H9 (cell line): ENCODE results near the gene CHMP2A. TPM values are rescaled to one million over a fixed set of nuclear protein-coding genes. Genes with fewer than 3 reads are reported as not detected.

Source experiments
- DNase-seq: peaks from one replicate; pipeline ENCODE4 v3.0.0-alpha.2; 2017
- H2AFZ ChIP-seq: one replicate; pipeline ENCODE4 v1.6.1; 2013; ENCODE audit warnings: mild to moderate bottlenecking, low read length, control low read depth, moderate library complexity
- H2AK5ac ChIP-seq: 2 replicates; pipeline ENCODE4 v1.6.1; 2013; ENCODE audit warnings: low read length, control low read depth, mixed read lengths; ENCODE audit not compliant: insufficient read length
- H2BK120ac ChIP-seq: one replicate; pipeline ENCODE4 v1.6.1; 2013; ENCODE audit warnings: low read depth, mild to moderate bottlenecking, low read length, control low read depth, inconsistent platforms; ENCODE audit not compliant: poor library complexity, severe bottlenecking
- H2BK12ac ChIP-seq: 2 replicates; pipeline ENCODE4 v1.6.1; 2013; ENCODE audit warnings: low read length, control low read depth, mixed read lengths, low read depth; ENCODE audit not compliant: insufficient read length
- H2BK15ac ChIP-seq: 2 replicates; pipeline ENCODE4 v1.6.1; 2013; ENCODE audit warnings: low read depth, low read length, control low read depth
- H2BK20ac ChIP-seq: one replicate; pipeline ENCODE4 v1.6.1; 2013; ENCODE audit warnings: low read depth, mild to moderate bottlenecking, low read length, control low read depth, inconsistent platforms; ENCODE audit not compliant: poor library complexity, severe bottlenecking
- H2BK5ac ChIP-seq: 2 replicates; pipeline ENCODE4 v1.6.1; 2013; ENCODE audit warnings: low read length, control low read depth, mixed read lengths; ENCODE audit not compliant: insufficient read length
- H3K14ac ChIP-seq: 2 replicates; pipeline ENCODE4 v1.6.1; 2013; ENCODE audit warnings: low read length, control low read depth; ENCODE audit not compliant: insufficient read depth
- H3K18ac ChIP-seq: 2 replicates; pipeline ENCODE4 v1.6.1; 2013; ENCODE audit warnings: low read depth, mild to moderate bottlenecking, mixed read lengths, low read length, control low read depth; ENCODE audit not compliant: insufficient read length
- H3K23ac ChIP-seq: 2 replicates; pipeline ENCODE4 v1.6.1; 2013; ENCODE audit warnings: low read length, control low read depth, mixed read lengths, low read depth; ENCODE audit not compliant: insufficient read length
- H3K23me2 ChIP-seq: 2 replicates; pipeline ENCODE4 v1.6.1; 2013; ENCODE audit warnings: low read depth, mild to moderate bottlenecking, mixed read lengths, low read length, control low read depth; ENCODE audit not compliant: insufficient read length, poor library complexity, severe bottlenecking
- H3K27ac ChIP-seq: 2 replicates; pipeline ENCODE4 v1.5.1; 2013; ENCODE audit warnings: low read length, control low read depth, mixed read lengths, low read depth; ENCODE audit not compliant: insufficient read length
- H3K27me3 ChIP-seq: 2 replicates; pipeline ENCODE4 v1.6.1; 2013; ENCODE audit warnings: low read length, control low read depth, inconsistent platforms; ENCODE audit not compliant: insufficient read depth
- H3K4ac ChIP-seq: 2 replicates; pipeline ENCODE4 v1.6.1; 2013; ENCODE audit warnings: low read depth, mild to moderate bottlenecking, control low read depth, inconsistent platforms, low read length, moderate library complexity
- H3K4me1 ChIP-seq: 2 replicates; pipeline ENCODE4 v1.6.1; 2013; ENCODE audit warnings: low read length, control low read depth, inconsistent platforms; ENCODE audit not compliant: insufficient read depth
- H3K4me2 ChIP-seq: 2 replicates; pipeline ENCODE4 v1.6.1; 2013; ENCODE audit warnings: low read length, control low read depth, mixed read lengths; ENCODE audit not compliant: insufficient read length, insufficient read depth
- H3K56ac ChIP-seq: 2 replicates; pipeline ENCODE4 v1.6.1; 2013; ENCODE audit warnings: low read depth, mild to moderate bottlenecking, mixed read lengths, low read length, control low read depth; ENCODE audit not compliant: insufficient read length
- H3K79me1 ChIP-seq: 2 replicates; pipeline ENCODE4 v1.6.1; 2013; ENCODE audit warnings: low read depth, mild to moderate bottlenecking, moderate library complexity, low read length, control low read depth, inconsistent platforms; ENCODE audit not compliant: insufficient read depth, poor library complexity, severe bottlenecking
- H3K79me2 ChIP-seq: 2 replicates; pipeline ENCODE4 v1.6.1; 2013; ENCODE audit warnings: low read length, control low read depth, inconsistent platforms; ENCODE audit not compliant: insufficient read depth
- H3K9ac ChIP-seq: 2 replicates; pipeline ENCODE4 v1.6.1; 2013; ENCODE audit warnings: low read length, control low read depth, mixed read lengths; ENCODE audit not compliant: insufficient read length; ENCODE audit errors: extremely low read depth
- H3K9me3 ChIP-seq: one replicate; pipeline ENCODE4 v1.6.1; 2013; ENCODE audit warnings: low read depth, low read length, inconsistent platforms; ENCODE audit not compliant: control insufficient read depth
- H3T11ph ChIP-seq: one replicate; pipeline ENCODE4 v1.6.1; 2013; ENCODE audit warnings: mild to moderate bottlenecking, low read length, control low read depth, inconsistent platforms
- H4K20me1 ChIP-seq: one replicate; pipeline ENCODE4 v1.6.1; 2013; ENCODE audit not compliant: control insufficient read depth, insufficient read length, insufficient read depth
- H4K5ac ChIP-seq: 2 replicates; pipeline ENCODE4 v1.6.1; 2013; ENCODE audit warnings: low read depth, mild to moderate bottlenecking, mixed read lengths, low read length, control low read depth; ENCODE audit not compliant: insufficient read length
- H4K8ac ChIP-seq: replicated peaks from 2 replicates; pipeline ENCODE4 v1.6.1; 2013; ENCODE audit warnings: low read length, control low read depth, mixed read lengths, low read depth; ENCODE audit not compliant: insufficient read length
- H4K91ac ChIP-seq: 2 replicates; pipeline ENCODE4 v1.6.1; 2013; ENCODE audit warnings: low read depth, mild to moderate bottlenecking, moderate library complexity, mixed read lengths, low read length, control low read depth; ENCODE audit not compliant: insufficient read length
- H3K27ac Mint-ChIP-seq, 3 experiments: 2 replicates in 2 of 3; 3 replicates in 1 of 3; pipeline ENCODE4 v1.8.0; 2020 to 2021; ENCODE audit warnings: mixed read lengths in 3 of 3, mild to moderate bottlenecking in 1 of 3, moderate library complexity in 1 of 3
- H3K27me3 Mint-ChIP-seq: 2 replicates; pipeline ENCODE4 v1.8.0; 2021; ENCODE audit warnings: low read depth, mild to moderate bottlenecking, moderate library complexity, mixed read lengths
- H3K36me3 Mint-ChIP-seq, 3 experiments: 2 replicates in 2 of 3; 3 replicates in 1 of 3; pipeline ENCODE4 v1.8.0; 2020 to 2021; ENCODE audit warnings: low read depth in 3 of 3, mixed read lengths in 3 of 3; ENCODE audit not compliant: insufficient read depth in 1 of 3
- H3K4me1 Mint-ChIP-seq, 2 experiments: 2 replicates each; pipeline ENCODE4 v1.8.0; 2020; ENCODE audit warnings: mixed read lengths in 2 of 2
- H3K4me3 Mint-ChIP-seq, 2 experiments: 2 replicates in 1 of 2; 3 replicates in 1 of 2; pipeline ENCODE4 v1.8.0; 2020 to 2021; ENCODE audit warnings: mild to moderate bottlenecking in 2 of 2, mixed read lengths in 2 of 2, moderate library complexity in 1 of 2
- H3K9me3 Mint-ChIP-seq, 2 experiments: 2 replicates in 1 of 2; 3 replicates in 1 of 2; pipeline ENCODE4 v1.8.0; 2020; ENCODE audit warnings: mild to moderate bottlenecking in 2 of 2, mixed read lengths in 2 of 2, moderate library complexity in 1 of 2
- CTCF ChIP-seq: fragments of 200-600 bp; sonication (generic); conservative IDR thresholded peaks from 3 replicates; pipeline ENCODE4 v1.8.0; 2021; ENCODE audit warnings: antibody characterized with exemption, mild to moderate bottlenecking
- WGBS: extraction: QIAGEN DNeasy Blood & Tissue Kit; methylation state at CpG from one replicate; pipeline ENCODE4 v1.1.7; 2013; ENCODE audit warnings: missing lambda C conversion rate, low lambda C conversion rate, mixed read lengths; ENCODE audit not compliant: insufficient read length; ENCODE audit errors: extremely low coverage; 5-methylcytosine and 5-hydroxymethylcytosine counted together
- total RNA-seq: library from RNA; stranded (reverse); gene quantifications from 2 replicates; pipeline ENCODE4 v1.2.1, GENCODE V29; 2021

Gene CHMP2A
- total RNA-seq, 1 experiment from 2014 or later, result 109 TPM

- no peaks in the 10 kb centered on the region for H4K20me1 ChIP-seq
- peaks cover 1% of the 10 kb centered on the region; the same call in 1 of the 2 replicates for H3K27me3 Mint-ChIP-seq
- H4K5ac ChIP-seq, result no peak overlapping the region
Measured at GRCh38 chr19:58551577-58552471, 3.1 kb downstream of the CHMP2A start.

More at GRCh38 chr19:58551577-58552471, 3.1 kb downstream of the CHMP2A start:
- H3K79me1 ChIP-seq, result peaks cover 9% of the 10 kb centered on the region
- no peak overlapping the region for H4K91ac ChIP-seq
- peak overlapping the region in 2 of 3 experiments; percentile 30 to 46; a peak in 1 of 7 replicates for H3K27ac Mint-ChIP-seq
- H3K23me2 ChIP-seq, result peaks cover 12% of the 10 kb centered on the region
- DNase-seq, result peak; percentile 27
- WGBS, result no CpG with 5 or more reads among the region's 18 CpGs
- no peak overlapping the region for H4K8ac ChIP-seq
- no peak overlapping the region for H2AFZ ChIP-seq
- peak overlapping the region in 1 of 2 experiments; percentile 16; a peak in 2 of 5 replicates for H3K4me3 Mint-ChIP-seq
- H3K14ac ChIP-seq, result no peak overlapping the region
- H3K27ac ChIP-seq, result no peak overlapping the region
- H2AK5ac ChIP-seq, result no peak overlapping the region
- H2BK20ac ChIP-seq, result no peak overlapping the region
- H3K23ac ChIP-seq, result no peak overlapping the region
- no peak overlapping the region for H3K56ac ChIP-seq
- no peak overlapping the region for H3T11ph ChIP-seq
- no peak overlapping the region for H2BK5ac ChIP-seq
- H3K18ac ChIP-seq, result no peak overlapping the region
- H3K4me1 Mint-ChIP-seq, result peaks cover 22 to 26% of the 10 kb centered on the region in 2 experiments
- H3K9me3 ChIP-seq, result no peaks in the 10 kb centered on the region
- H3K4me1 ChIP-seq, result no peaks in the 10 kb centered on the region
- no peaks in the 10 kb centered on the region; a peak in 1 of 5 replicates for H3K9me3 Mint-ChIP-seq
- H2BK12ac ChIP-seq, result no peak overlapping the region
- H3K4me2 ChIP-seq, result no peak overlapping the region
- H3K36me3 Mint-ChIP-seq, result peaks cover 48 to 86% (median 71%) of the 10 kb centered on the region in 3 experiments; a peak in 6 of 7 replicates
- H2BK120ac ChIP-seq, result no peak overlapping the region
- TF ChIP-seq CTCF, result no peak
- no peak overlapping the region for H2BK15ac ChIP-seq
- no peak overlapping the region for H3K4ac ChIP-seq
- no peak overlapping the region for H3K9ac ChIP-seq
- peaks cover 5% of the 10 kb centered on the region; the same call in 1 of the 2 replicates for H3K79me2 ChIP-seq
- H3K27me3 ChIP-seq, result no peaks in the 10 kb centered on the region
